Mesothelial cell of epicardium (in vitro differentiated cells): ENCODE measurements around the gene TP53BP1. TPM values are rescaled to one million over a fixed set of nuclear protein-coding genes. Genes with fewer than 3 reads are reported as not detected.

Source experiments
- DNase-seq, 2 experiments: peaks; one replicate each; pipeline ENCODE4 v3.0.0; 2021; ENCODE audit warnings: low spot score in 2 of 2; ENCODE audit not compliant: unreplicated experiment in 2 of 2
- H3K27ac Mint-ChIP-seq: 2 replicates; pipeline ENCODE4 v1.8.0; 2021; ENCODE audit warnings: mixed read lengths
- H3K27me3 Mint-ChIP-seq: 2 replicates; pipeline ENCODE4 v1.8.0; 2021; ENCODE audit warnings: low read depth, mixed read lengths
- H3K36me3 Mint-ChIP-seq: 2 replicates; pipeline ENCODE4 v1.8.0; 2021; ENCODE audit warnings: mixed read lengths
- H3K4me1 Mint-ChIP-seq: 2 replicates; pipeline ENCODE4 v1.8.0; 2021; ENCODE audit warnings: mixed read lengths
- H3K4me3 Mint-ChIP-seq: 2 replicates; pipeline ENCODE4 v1.8.0; 2021; ENCODE audit warnings: mild to moderate bottlenecking, moderate library complexity, mixed read lengths
- H3K9me3 Mint-ChIP-seq: 2 replicates; pipeline ENCODE4 v1.8.0; 2021; ENCODE audit warnings: mixed read lengths
- CTCF ChIP-seq: fragments of 200-600 bp; sonication (generic); IDR thresholded peaks from one replicate; pipeline ENCODE4 v1.5.0; 2021; ENCODE audit warnings: antibody characterized with exemption; ENCODE audit not compliant: unreplicated experiment
- total RNA-seq: library from RNA; stranded (reverse); gene quantifications from 3 replicates; pipeline ENCODE4 v1.2.1, GENCODE V29; 2021

Gene TP53BP1
- total RNA-seq, 1 donor from 2014 or later, result 112 TPM

DNA sequence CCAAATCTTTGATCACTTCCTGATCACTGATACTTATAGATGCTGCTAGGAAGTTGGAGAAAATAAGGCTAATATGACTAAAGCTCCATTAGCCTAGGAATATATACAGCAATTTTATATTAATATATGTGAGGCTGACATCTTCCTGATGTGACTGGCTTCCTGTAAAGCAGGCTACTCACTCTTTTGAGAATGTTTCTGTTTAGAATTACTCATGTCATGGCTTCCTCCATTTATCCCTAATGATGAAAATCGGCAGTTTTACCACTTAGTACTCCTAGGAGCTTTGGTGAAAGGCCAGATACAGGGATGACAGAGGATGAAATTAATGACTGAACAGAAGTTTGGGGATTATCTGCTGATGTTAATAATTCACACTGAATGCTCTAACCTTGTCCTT, 20.6 kb upstream of the TP53BP1 start:
- no peaks in the 10 kb centered on the region for H3K36me3 Mint-ChIP-seq
- H3K27ac Mint-ChIP-seq, result no peak overlapping the region
- peaks cover 18% of the 10 kb centered on the region for H3K27me3 Mint-ChIP-seq
- no peak overlapping the region for H3K4me3 Mint-ChIP-seq
- no peak for DNase-seq
- no peak for TF ChIP-seq CTCF
- no peaks in the 10 kb centered on the region for H3K9me3 Mint-ChIP-seq
- peaks cover 57% of the 10 kb centered on the region for H3K4me1 Mint-ChIP-seq

GRCh38 chr15:43511012-43511885, 18.3 kb upstream of the TP53BP1 start:
- H3K9me3 Mint-ChIP-seq, result no peaks in the 10 kb centered on the region
- H3K27me3 Mint-ChIP-seq, result peaks cover 18% of the 10 kb centered on the region
- DNase-seq, result no peak
- peak overlapping the region; percentile 51 for H3K27ac Mint-ChIP-seq
- TF ChIP-seq CTCF, result no peak
- H3K4me1 Mint-ChIP-seq, result peaks cover 41% of the 10 kb centered on the region
- no peaks in the 10 kb centered on the region for H3K36me3 Mint-ChIP-seq
- H3K4me3 Mint-ChIP-seq, result peak overlapping the region; percentile 76

- TF ChIP-seq CTCF, result no peak
- peak overlapping the region; percentile 90 for H3K27ac Mint-ChIP-seq
- no peaks in the 10 kb centered on the region for H3K36me3 Mint-ChIP-seq
- H3K9me3 Mint-ChIP-seq, result no peaks in the 10 kb centered on the region
- peaks cover 40% of the 10 kb centered on the region for H3K4me1 Mint-ChIP-seq
- H3K27me3 Mint-ChIP-seq, result peaks cover 18% of the 10 kb centered on the region
- peak; percentile 97 to 98 for DNase-seq
- peak overlapping the region; percentile 76 for H3K4me3 Mint-ChIP-seq
Measured at GRCh38 chr15:43510200-43511011, 17.4 kb upstream of the TP53BP1 start.

GRCh38 chr15:43509660-43510199, 16.8 kb upstream of the TP53BP1 start:
- peaks cover 44% of the 10 kb centered on the region for H3K4me1 Mint-ChIP-seq
- H3K27ac Mint-ChIP-seq, result peak overlapping the region; percentile 90
- H3K4me3 Mint-ChIP-seq, result peak overlapping the region; percentile 76
- no peaks in the 10 kb centered on the region for H3K9me3 Mint-ChIP-seq
- no peak for DNase-seq
- H3K36me3 Mint-ChIP-seq, result no peaks in the 10 kb centered on the region
- TF ChIP-seq CTCF, result no peak
- peaks cover 18% of the 10 kb centered on the region for H3K27me3 Mint-ChIP-seq

DNA sequence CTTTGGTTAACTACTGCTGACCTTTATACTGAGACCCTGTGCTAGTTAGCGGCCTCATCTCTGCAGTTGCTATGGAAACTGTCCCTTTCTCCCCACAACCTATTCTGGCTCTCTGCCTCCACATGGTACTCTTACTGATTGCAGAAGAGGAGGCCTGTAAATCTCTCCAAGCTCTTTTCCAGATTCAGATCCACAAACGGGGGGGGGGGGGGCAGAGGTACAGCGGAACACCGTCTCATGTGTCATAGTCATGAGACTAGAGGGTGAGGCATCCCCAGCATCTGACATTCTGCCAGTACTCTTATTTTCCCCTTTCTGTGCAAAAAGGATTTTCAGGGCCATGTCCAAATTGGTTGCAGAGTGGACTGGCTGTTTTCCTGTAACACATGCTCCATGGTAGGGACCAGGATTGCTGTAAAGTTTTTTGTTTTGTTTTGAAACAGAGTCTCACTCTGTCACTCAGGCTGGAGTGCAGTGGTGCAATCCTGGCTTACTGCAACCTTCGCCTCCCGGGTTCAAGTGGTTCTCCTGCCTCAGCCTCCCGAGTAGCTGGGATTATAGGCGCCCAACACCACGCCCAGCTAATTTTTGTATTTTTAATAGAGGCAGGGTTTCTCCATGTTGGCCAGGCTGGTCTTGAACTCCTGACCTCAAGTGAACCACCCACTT, 16.2 kb upstream of the TP53BP1 start:
- no peak for TF ChIP-seq CTCF
- DNase-seq, result no peak
- peak overlapping the region; percentile 15 for H3K4me3 Mint-ChIP-seq
- H3K27me3 Mint-ChIP-seq, result peaks cover 18% of the 10 kb centered on the region
- peaks cover 43% of the 10 kb centered on the region for H3K4me1 Mint-ChIP-seq
- no peaks in the 10 kb centered on the region for H3K9me3 Mint-ChIP-seq
- H3K27ac Mint-ChIP-seq, result peak overlapping the region; percentile 90
- no peaks in the 10 kb centered on the region for H3K36me3 Mint-ChIP-seq
